Uterus (tissue), 2 donors: Measurements from ENCODE around the gene RIMS4.

Experiments
- POLR2A ChIP-seq, 2 donors: fragments of 450-650 bp; IDR thresholded peaks; one replicate each; pipeline ENCODE4 v1.6.1; 2016; ENCODE audit warnings: antibody characterized with exemption in 2 of 2, mild to moderate bottlenecking in 1 of 2, moderate library complexity in 1 of 2
- TF ChIP-seq, protein P1 (sequence below), 4 experiments: fragments of 200-600 bp in 2 of 4; fragments of 450-650 bp in 2 of 4; sonication (generic) in 2 of 4; IDR thresholded peaks; one replicate each; pipeline ENCODE4 v1.5.1; 2016 to 2019; ENCODE audit warnings: antibody characterized with exemption in 4 of 4, mild to moderate bottlenecking in 2 of 4, moderate library complexity in 1 of 4

DNA sequence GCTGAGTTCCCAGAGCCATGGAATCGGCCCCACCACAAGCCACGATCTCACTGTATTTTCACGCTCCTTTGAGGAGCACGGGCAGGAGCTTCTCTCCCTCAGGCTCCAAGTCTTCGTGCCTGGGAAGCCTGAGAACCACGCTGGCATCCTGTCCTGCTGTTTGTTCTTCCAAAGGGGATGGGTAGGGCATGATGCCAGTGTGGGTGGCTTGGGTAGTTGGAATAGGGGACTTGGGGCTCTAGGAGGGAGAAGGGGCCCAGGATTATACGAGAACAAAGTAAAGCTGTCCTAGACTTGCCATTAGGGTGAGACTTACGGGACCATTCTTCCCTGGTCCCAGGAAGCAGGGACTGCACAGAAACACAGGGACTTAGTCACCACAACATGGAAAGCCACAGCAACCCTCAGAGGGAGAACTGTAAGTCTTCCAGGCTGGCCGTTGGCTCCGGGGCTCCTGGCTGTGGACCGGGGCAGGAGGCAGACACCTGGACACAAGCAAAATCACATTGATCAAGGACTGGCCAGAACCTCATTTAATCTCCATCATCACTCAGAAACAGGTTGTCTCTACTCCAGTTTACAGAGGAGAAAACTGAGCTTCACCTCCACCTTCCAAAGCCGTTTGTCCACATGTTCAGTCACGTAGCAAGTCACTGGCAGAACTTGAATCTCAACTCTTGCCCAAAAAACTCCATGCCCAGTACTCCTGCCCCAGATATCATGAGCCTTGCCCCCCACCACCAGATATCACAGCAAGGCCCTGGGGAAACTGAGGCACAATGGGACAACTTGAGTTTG, 93.8 kb downstream of the RIMS4 start:
- no peak for TF ChIP-seq POLR2A (IDR thresholded peaks at IDR 0.05)
- TF ChIP-seq, protein P1, sequence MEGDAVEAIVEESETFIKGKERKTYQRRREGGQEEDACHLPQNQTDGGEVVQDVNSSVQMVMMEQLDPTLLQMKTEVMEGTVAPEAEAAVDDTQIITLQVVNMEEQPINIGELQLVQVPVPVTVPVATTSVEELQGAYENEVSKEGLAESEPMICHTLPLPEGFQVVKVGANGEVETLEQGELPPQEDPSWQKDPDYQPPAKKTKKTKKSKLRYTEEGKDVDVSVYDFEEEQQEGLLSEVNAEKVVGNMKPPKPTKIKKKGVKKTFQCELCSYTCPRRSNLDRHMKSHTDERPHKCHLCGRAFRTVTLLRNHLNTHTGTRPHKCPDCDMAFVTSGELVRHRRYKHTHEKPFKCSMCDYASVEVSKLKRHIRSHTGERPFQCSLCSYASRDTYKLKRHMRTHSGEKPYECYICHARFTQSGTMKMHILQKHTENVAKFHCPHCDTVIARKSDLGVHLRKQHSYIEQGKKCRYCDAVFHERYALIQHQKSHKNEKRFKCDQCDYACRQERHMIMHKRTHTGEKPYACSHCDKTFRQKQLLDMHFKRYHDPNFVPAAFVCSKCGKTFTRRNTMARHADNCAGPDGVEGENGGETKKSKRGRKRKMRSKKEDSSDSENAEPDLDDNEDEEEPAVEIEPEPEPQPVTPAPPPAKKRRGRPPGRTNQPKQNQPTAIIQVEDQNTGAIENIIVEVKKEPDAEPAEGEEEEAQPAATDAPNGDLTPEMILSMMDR (IDR thresholded peaks at IDR 0.05): no peak
